GM12892 (cell line): ENCODE data around the gene GDF2.

Experiments
- DNase-seq: peaks from one replicate; pipeline ENCODE4 v3.0.0; 2011; ENCODE audit not compliant: insufficient read length
- FAIRE-seq: peaks from 2 replicates; lab custom pipeline; 2011; peaks lifted over from hg19 to GRCh38; lab: Jason Lieb, UNC
- POLR2A ChIP-seq: IDR thresholded peaks from 2 replicates; pipeline ENCODE4 v1.6.1; 2011; ENCODE audit warnings: low read depth, low read length, control low read depth
- POLR2AphosphoS5 ChIP-seq: IDR thresholded peaks from 2 replicates; pipeline ENCODE4 v1.6.1; 2011; ENCODE audit warnings: low read depth, low read length, control low read depth
- TAF1 ChIP-seq: IDR thresholded peaks from 2 replicates; pipeline ENCODE4 v1.6.1; 2011; ENCODE audit warnings: low read depth, mild to moderate bottlenecking, control low read depth, low read length, borderline replicate concordance

The GDF2 gene

GRCh38 chr10:47351899-47352815 lies 29.9 kb downstream of the GDF2 start:
- FAIRE-seq (no peak), DNase-seq (no peak)
- TF ChIP-seq POLR2A (no peak), TAF1 (no peak), POLR2AphosphoS5 (no peak)

GRCh38 chr10:47353351-47353750 lies 31.1 kb downstream of the GDF2 start:
- no peak for TF ChIP-seq POLR2AphosphoS5
- TF ChIP-seq POLR2A = no peak
- TF ChIP-seq TAF1 = no peak
- DNase-seq = no peak
- no peak for FAIRE-seq

- TF ChIP-seq TAF1 (no peak), POLR2A (no peak), POLR2AphosphoS5 (no peak)
- no peak for DNase-seq
- FAIRE-seq = no peak
Measured at GRCh38 chr10:47354165-47354564, 31.9 kb downstream of the GDF2 start.

- DNase-seq = no peak
- FAIRE-seq = no peak
- TF ChIP-seq POLR2A (no peak), TAF1 (no peak), POLR2AphosphoS5 (no peak)
Measured at GRCh38 chr10:47354900-47355299, 32.6 kb downstream of the GDF2 start.

GRCh38 chr10:47356708-47357107 lies 34.5 kb downstream of the GDF2 start:
- FAIRE-seq = no peak

DNA sequence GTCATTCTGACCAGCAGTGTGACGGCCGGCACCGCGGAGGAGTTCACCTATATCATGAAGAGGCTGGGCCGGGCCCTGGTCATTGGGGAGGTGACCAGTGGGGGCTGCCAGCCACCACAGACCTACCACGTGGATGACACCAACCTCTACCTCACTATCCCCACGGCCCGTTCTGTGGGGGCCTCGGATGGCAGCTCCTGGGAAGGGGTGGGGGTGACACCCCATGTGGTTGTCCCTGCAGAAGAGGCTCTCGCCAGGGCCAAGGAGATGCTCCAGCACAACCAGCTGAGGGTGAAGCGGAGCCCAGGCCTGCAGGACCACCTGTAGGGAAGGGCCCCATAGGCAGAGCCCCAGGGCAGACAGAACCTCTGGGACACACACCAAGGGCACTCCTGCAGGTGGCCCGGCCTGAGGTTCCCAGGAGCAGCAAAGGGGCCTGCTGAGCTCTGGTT lies 34.9 kb downstream of the GDF2 start:
- no peak for TF ChIP-seq POLR2A
- TF ChIP-seq TAF1 = no peak
- TF ChIP-seq POLR2AphosphoS5 = no peak
- DNase-seq (no peak), FAIRE-seq (no peak)

More at GRCh38 chr10:47356708-47357107, 34.5 kb downstream of the GDF2 start:
- TF ChIP-seq TAF1 (no peak), POLR2A (no peak), POLR2AphosphoS5 (no peak)
- DNase-seq = no peak

- no peak for DNase-seq
- TF ChIP-seq POLR2AphosphoS5 (no peak), TAF1 (no peak), POLR2A (no peak)
- no peak for FAIRE-seq
Measured at GRCh38 chr10:47357911-47358310, 35.7 kb downstream of the GDF2 start.

DNA sequence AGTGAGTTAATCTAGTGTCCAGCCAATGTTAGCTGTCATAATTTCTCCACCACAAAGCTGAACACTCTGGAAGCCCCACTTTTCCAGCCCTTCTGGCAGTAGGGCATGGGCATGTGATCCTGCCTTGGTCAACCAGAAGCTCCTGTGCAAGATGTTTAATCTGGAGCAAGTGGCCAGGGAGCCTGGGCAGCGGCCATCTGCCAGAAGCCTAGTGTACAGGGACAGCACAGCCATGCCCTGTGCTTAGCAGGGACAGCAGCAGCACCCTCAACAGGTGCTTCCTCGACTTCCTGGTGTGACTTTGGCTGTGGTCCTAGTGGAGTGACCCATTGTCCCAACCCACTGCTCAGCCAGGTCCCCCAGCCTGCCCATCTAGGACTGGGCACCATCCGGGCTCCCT lies 36.2 kb downstream of the GDF2 start:
- no peak for FAIRE-seq
- TF ChIP-seq POLR2AphosphoS5 (no peak), POLR2A (no peak), TAF1 (no peak)
- no peak for DNase-seq

DNA sequence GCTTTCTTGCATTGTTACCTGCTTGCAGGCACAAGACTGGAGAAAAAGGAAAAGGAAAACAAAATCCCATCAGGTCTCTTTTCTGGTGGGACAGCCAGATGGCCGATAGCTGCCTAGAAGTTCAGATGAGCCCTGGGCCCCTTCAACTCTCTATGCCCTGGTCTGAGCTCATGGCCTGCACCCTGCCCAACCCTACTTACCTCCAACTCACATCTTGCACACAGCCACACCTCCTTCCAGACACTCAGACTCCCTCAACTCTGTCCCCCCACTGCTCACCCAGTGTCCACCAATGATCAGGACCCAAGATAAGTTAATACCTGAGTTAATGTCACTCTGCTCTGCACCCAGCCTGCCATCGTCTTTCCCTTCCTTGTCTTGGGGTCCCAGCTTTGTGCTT lies 36.8 kb downstream of the GDF2 start:
- FAIRE-seq = no peak
- no peak for DNase-seq
- TF ChIP-seq POLR2A (no peak), TAF1 (no peak), POLR2AphosphoS5 (no peak)

DNA sequence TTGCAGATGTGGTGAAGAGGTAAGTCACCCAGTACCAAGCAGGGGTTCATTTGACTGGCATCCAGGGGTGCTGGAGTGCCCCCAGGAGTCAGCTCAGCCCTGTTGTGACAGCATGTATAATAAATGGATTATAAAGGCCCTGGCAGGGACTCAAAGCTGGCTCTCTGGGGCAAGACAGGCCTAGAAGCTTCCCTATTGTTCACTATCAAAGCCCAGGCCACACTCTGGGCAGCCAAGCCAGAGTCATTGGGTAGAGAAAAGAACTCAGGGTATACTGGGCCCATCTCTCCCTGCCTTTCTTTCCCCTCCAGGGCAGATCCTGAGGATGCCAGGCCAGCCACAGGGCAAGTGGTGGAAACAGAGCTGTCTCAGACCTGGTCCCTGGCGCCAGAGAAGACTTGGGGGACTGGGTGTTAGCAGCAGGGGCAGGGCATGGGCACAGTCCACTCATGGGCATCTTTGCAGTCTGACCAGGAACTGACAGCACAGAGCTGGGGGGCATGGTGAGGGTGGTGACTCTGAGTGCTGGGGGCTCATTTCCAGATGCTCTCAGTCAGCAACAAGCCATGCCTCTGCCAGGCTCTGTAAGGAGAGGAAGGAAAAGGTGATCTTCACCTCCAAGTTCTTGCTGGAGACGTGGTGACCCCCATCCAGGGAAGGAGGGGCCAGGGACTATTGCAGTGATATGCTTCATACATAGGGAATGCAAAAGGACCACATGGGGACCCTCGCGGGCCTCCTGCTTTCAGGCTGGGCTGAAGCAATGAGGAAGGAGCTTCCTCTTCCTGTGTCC lies 37.6 kb downstream of the GDF2 start:
- DNase-seq (no peak), FAIRE-seq (no peak)
- TF ChIP-seq POLR2A = no peak
- no peak for TF ChIP-seq TAF1
- TF ChIP-seq POLR2AphosphoS5 = no peak

DNA sequence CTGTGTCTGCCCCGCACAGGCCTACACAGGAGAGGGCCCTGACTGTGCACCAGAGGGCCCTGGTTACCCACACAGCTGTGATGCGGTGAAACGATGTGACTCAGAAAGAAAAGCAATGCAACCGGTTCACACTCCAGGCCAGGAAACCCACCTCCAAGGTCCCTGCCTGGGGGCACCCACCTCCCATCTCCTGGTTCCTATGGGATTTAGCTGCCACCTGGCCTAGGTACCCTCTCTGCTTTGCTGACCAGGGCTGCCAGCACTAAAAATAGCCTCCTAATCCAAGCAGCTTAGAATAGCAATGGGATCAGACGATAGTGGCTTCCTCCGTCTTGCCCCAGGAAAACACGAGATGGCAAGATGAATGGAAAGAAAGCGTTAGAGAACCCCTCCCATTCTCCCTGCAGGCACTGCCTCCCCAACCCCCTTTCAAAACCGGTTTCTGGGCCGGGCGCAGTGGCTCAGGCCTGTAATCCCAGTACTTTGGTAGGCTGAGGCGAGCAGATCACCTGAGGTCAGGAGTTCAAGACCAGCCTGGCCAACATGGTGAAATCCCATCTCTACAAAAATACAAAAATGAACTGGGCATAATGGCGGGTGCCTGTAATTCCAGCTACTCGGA lies 38.3 kb downstream of the GDF2 start:
- TF ChIP-seq TAF1 (no peak), POLR2A (no peak), POLR2AphosphoS5 (no peak)
- DNase-seq = no peak
- no peak for FAIRE-seq
